GM12864 (cell line): Measurements from ENCODE around the gene ATG14.
A peak's percentile ranks its signal among the peaks of the same experiment; 100 is the strongest.

Experiments
- DNase-seq: peaks from one replicate; pipeline ENCODE4 v3.0.0-alpha.2; 2011; ENCODE audit warnings: low read depth
- H3K4me3 ChIP-seq: 2 replicates; pipeline ENCODE4 v1.5.1; 2011; ENCODE audit warnings: mild to moderate bottlenecking, low read depth, low read length, control low read depth
- CTCF ChIP-seq: IDR thresholded peaks from 2 replicates; pipeline ENCODE4 v1.5.1; 2011; ENCODE audit warnings: low read depth, mild to moderate bottlenecking, moderate library complexity, low read length, control low read depth, inconsistent platforms; ENCODE audit errors: missing control alignments

Gene ATG14

GRCh38 chr14:55336691-55337090 is 74.9 kb downstream of the ATG14 start:
- H3K4me3 ChIP-seq = no peak overlapping the region
- TF ChIP-seq CTCF = no peak
- no peak for DNase-seq

GRCh38 chr14:55336162-55336561 is 75.5 kb downstream of the ATG14 start:
- no peak for DNase-seq
- TF ChIP-seq CTCF = no peak
- H3K4me3 ChIP-seq = no peak overlapping the region

- no peak for DNase-seq
- no peak overlapping the region for H3K4me3 ChIP-seq
- no peak for TF ChIP-seq CTCF
Measured at GRCh38 chr14:55333711-55334485, 77.7 kb downstream of the ATG14 start.

- H3K4me3 ChIP-seq = peak overlapping the region; percentile 14
- no peak for DNase-seq
Measured at GRCh38 chr14:55332654-55333570, 78.7 kb downstream of the ATG14 start.

GRCh38 chr14:55329999-55330710 is 81.5 kb downstream of the ATG14 start:
- no peak overlapping the region for H3K4me3 ChIP-seq
- TF ChIP-seq CTCF = no peak
- no peak for DNase-seq

More at GRCh38 chr14:55332654-55333570, 78.7 kb downstream of the ATG14 start:
- no peak for TF ChIP-seq CTCF

- H3K4me3 ChIP-seq = no peak overlapping the region
- TF ChIP-seq CTCF = no peak
- no peak for DNase-seq
Measured at GRCh38 chr14:55328317-55328716, 83.3 kb downstream of the ATG14 start.
